GM12891 (cell line): ENCODE data around the gene CLTC.

Experiments
- POLR2A ChIP-seq: IDR thresholded peaks from 2 replicates; pipeline ENCODE4 v1.6.1; 2011; ENCODE audit warnings: low read depth, low read length, control low read depth
- POLR2AphosphoS5 ChIP-seq: IDR thresholded peaks from 2 replicates; pipeline ENCODE4 v1.6.1; 2011; ENCODE audit warnings: low read depth, low read length, control low read depth

DNA sequence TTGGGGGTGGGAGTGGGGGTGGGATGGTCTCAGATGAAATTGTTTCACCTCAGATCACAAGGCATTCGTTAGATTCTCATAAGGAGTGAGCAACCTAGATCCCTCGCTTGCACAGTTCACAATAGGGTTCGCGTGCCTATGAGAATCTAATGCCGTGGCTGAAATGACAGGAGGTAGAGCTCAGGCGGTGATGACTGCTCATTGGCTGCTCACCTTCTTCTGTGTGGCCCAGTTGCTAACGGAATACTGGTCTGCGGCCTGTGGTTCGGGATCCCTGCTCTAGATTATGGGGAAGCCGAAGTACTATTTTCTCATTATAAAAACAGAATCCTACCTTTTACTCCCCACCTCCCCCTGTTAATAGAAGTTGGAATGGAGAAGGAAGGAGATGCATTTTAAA is 18.9 kb downstream of the CLTC start:
- TF ChIP-seq POLR2A: no peak
- no peak for TF ChIP-seq POLR2AphosphoS5
